B cell (primary cell): ENCODE results near the gene NELL1. TPM values are rescaled to one million over a fixed set of nuclear protein-coding genes. Genes with fewer than 3 reads are reported as not detected.
A peak's percentile ranks its signal among the peaks of the same experiment; 100 is the strongest.

Experiments
- ATAC-seq: fragments of 200-7000 bp; cut with Tn5 transposase; one replicate; pipeline ENCODE4 v1.10.0; 2021; ENCODE audit warnings: low read depth, mild to moderate bottlenecking, moderate number of reproducible peaks, moderate library complexity
- CTCF ChIA-PET: fragments of 350-600 bp; sonication (Branson Sonifier 250); formaldehyde crosslinking; loops from one replicate; lab custom pipeline; 2021; ENCODE audit warnings: antibody characterized with exemption, inconsistent platforms; lab: Charles Lee
- POLR2A ChIA-PET: fragments of 350-600 bp; sonication (Branson Sonifier 250); formaldehyde crosslinking; loops from one replicate; lab custom pipeline; 2021; ENCODE audit warnings: antibody characterized with exemption; lab: Charles Lee
- DNase-seq: peaks from one replicate; pipeline ENCODE4 v3.0.0; 2013
- H2AFZ ChIP-seq: 2 replicates; pipeline ENCODE4 v1.6.1; 2012; ENCODE audit warnings: mild to moderate bottlenecking, low read depth, low read length; ENCODE audit not compliant: insufficient read depth, poor library complexity, severe bottlenecking
- H3K27ac ChIP-seq, 2 donors: 1 replicate in 1 of 2; 2 replicates in 1 of 2; pipeline ENCODE4 v1.5.1; 2012 to 2013; ENCODE audit warnings: low read length in 2 of 2, mild to moderate bottlenecking in 2 of 2, moderate library complexity in 1 of 2
- H3K27me3 ChIP-seq, 4 experiments: fragments of 200-600 bp in 1 of 4; sonication (generic) in 1 of 4; replicated peaks in 1 of 4; 1 replicate in 2 of 4; 2 replicates in 2 of 4; pipeline versions ENCODE4 v1.6.1 to v1.7.0; 2013 to 2016; ENCODE audit warnings: low read length in 3 of 4, mild to moderate bottlenecking in 2 of 4, mixed read lengths in 1 of 4, moderate library complexity in 1 of 4; ENCODE audit not compliant: insufficient read depth in 4 of 4, control insufficient read depth in 3 of 4; ENCODE audit errors: control extremely low read depth in 1 of 4
- H3K36me3 ChIP-seq, 2 experiments: replicated peaks in 1 of 2; 1 replicate in 1 of 2; 2 replicates in 1 of 2; pipeline versions ENCODE4 v1.6.1 to v1.7.1; 2013; ENCODE audit warnings: low read length in 1 of 2; ENCODE audit not compliant: insufficient read depth in 2 of 2, control insufficient read depth in 1 of 2; ENCODE audit errors: control extremely low read depth in 1 of 2, extremely low read depth in 1 of 2
- H3K4me1 ChIP-seq, 2 donors: fragments of 200-600 bp in 1 of 2; sonication (generic) in 1 of 2; 1 replicate in 1 of 2; 2 replicates in 1 of 2; pipeline versions ENCODE4 v1.5.1 to v1.6.1; 2013 to 2017; ENCODE audit warnings: low read length in 2 of 2; ENCODE audit not compliant: control insufficient read depth in 2 of 2, insufficient read depth in 2 of 2
- H3K4me2 ChIP-seq: replicated peaks from 2 replicates; pipeline ENCODE3; 2012; ENCODE audit warnings: mild to moderate bottlenecking, low read depth, low read length; ENCODE audit not compliant: poor library complexity, severe bottlenecking
- H3K4me3 ChIP-seq, 5 experiments: fragments of 200-600 bp in 1 of 5; sonication (generic) in 1 of 5; 1 replicate in 3 of 5; 2 replicates in 2 of 5; pipeline versions ENCODE4 v1.5.1 to v1.7.0; 2011 to 2016; ENCODE audit warnings: low read length in 4 of 5, mild to moderate bottlenecking in 4 of 5, low read depth in 2 of 5, control low read depth in 1 of 5, moderate library complexity in 1 of 5; ENCODE audit not compliant: insufficient read depth in 1 of 5; ENCODE audit errors: control extremely low read depth in 1 of 5, extremely low read depth in 1 of 5
- H3K79me2 ChIP-seq: fragments of 200-600 bp; sonication (generic); one replicate; pipeline ENCODE4 v1.6.0; 2016; ENCODE audit warnings: low read length; ENCODE audit not compliant: control insufficient read depth, insufficient read depth
- H3K9ac ChIP-seq: fragments of 200-600 bp; sonication (generic); 2 replicates; pipeline ENCODE4 v1.6.1; 2017; ENCODE audit warnings: mild to moderate bottlenecking, low read length, moderate library complexity
- H3K9me3 ChIP-seq, 3 donors: one replicate each; pipeline versions ENCODE4 v1.6.1 to v1.7.1; 2013; ENCODE audit warnings: low read length in 2 of 3; ENCODE audit not compliant: control insufficient read depth in 2 of 3, insufficient read depth in 1 of 3; ENCODE audit errors: control extremely low read depth in 1 of 3
- H4K20me1 ChIP-seq: 2 replicates; pipeline ENCODE4 v1.6.0; 2012; ENCODE audit warnings: mild to moderate bottlenecking, low read length; ENCODE audit not compliant: insufficient read depth, control insufficient read depth, poor library complexity, severe bottlenecking
- H3K27ac Mint-ChIP-seq: one replicate; pipeline ENCODE4 v1.8.0; 2021; ENCODE audit warnings: mixed read lengths
- H3K27me3 Mint-ChIP-seq: one replicate; pipeline ENCODE4 v1.8.0; 2021; ENCODE audit warnings: mixed read lengths
- H3K4me1 Mint-ChIP-seq: one replicate; pipeline ENCODE4 v1.8.0; 2021; ENCODE audit warnings: mixed read lengths
- H3K4me3 Mint-ChIP-seq: one replicate; pipeline ENCODE4 v1.8.0; 2021; ENCODE audit warnings: mixed read lengths
- H3K9me3 Mint-ChIP-seq: one replicate; pipeline ENCODE4 v1.8.0; 2022; ENCODE audit warnings: mixed read lengths; ENCODE audit not compliant: insufficient read depth
- EZH2 ChIP-seq: IDR thresholded peaks from 2 replicates; pipeline ENCODE4 v1.6.1; 2012; ENCODE audit warnings: borderline replicate concordance, low read depth, mild to moderate bottlenecking, moderate library complexity, low read length; ENCODE audit not compliant: insufficient read depth, poor library complexity, severe bottlenecking
- WGBS: methylation state at CpG from one replicate; pipeline ENCODE4 v1.1.5; 2013; ENCODE audit warnings: missing lambda C conversion rate; ENCODE audit not compliant: insufficient coverage; 5-methylcytosine and 5-hydroxymethylcytosine counted together
- intact Hi-C: fragments of 100-400 bp; cut with micrococcal nuclease; formaldehyde crosslinking; loops from one replicate; pipeline ENCODE4 v1.10.0; 2022
- polyA plus RNA-seq: library from polyadenylated mRNA; depleted of rRNA; stranded (reverse); fragments of >200 nt; gene quantifications from 2 replicates; pipeline ENCODE4 v1.2.3, GENCODE V29; 2012
- total RNA-seq, 2 donors: library from RNA; stranded (reverse); fragments of 120-200 nt in 1 of 2; gene quantifications; 1 replicate in 1 of 2; 2 replicates in 1 of 2; pipeline versions ENCODE4 v1.2.3 to v1.2.4, GENCODE V29; 2013 to 2022
- TF ChIP-seq, protein P1 (sequence below): fragments of 200-600 bp; IDR thresholded peaks from one replicate; pipeline ENCODE4 v1.8.0; 2022; ENCODE audit warnings: antibody characterized with exemption, mild to moderate bottlenecking

The NELL1 gene
- total and polyA plus RNA-seq, 2 donors (not counting 1 experiment from before 2014, with no cell fraction given), result not detected

DNA sequence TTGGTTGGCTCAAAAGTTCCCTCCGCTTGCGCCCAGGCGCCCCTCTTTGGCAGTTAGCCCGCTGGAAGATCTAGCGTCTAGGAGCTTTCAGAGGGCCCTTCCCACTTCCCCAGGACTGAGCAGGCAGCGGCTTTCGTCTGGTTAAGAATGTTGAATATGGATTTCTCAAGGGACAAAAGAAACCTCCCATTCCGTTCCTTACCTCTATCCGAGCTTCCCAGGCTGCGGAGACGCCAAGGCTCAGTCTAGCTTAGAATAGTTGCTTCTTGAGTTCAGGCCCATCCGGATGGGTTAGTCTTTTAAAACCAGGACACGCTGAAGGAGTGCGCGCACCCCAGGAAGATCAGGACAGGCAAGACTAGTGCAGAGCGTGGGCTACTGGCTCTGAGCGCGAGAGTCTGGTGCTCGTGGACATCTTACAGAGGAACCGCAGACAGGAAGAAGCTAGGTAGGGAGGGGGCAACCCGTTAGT lies 1.6 kb downstream of the NELL1 start:
- TF ChIP-seq, protein P1, sequence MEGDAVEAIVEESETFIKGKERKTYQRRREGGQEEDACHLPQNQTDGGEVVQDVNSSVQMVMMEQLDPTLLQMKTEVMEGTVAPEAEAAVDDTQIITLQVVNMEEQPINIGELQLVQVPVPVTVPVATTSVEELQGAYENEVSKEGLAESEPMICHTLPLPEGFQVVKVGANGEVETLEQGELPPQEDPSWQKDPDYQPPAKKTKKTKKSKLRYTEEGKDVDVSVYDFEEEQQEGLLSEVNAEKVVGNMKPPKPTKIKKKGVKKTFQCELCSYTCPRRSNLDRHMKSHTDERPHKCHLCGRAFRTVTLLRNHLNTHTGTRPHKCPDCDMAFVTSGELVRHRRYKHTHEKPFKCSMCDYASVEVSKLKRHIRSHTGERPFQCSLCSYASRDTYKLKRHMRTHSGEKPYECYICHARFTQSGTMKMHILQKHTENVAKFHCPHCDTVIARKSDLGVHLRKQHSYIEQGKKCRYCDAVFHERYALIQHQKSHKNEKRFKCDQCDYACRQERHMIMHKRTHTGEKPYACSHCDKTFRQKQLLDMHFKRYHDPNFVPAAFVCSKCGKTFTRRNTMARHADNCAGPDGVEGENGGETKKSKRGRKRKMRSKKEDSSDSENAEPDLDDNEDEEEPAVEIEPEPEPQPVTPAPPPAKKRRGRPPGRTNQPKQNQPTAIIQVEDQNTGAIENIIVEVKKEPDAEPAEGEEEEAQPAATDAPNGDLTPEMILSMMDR, result no peak
- no peak for TF ChIP-seq EZH2
- no peak overlapping the region for H3K4me2 ChIP-seq
- H2AFZ ChIP-seq, result peak overlapping the region; percentile 16
- peaks cover 0 to 57% (median 25%) of the 10 kb centered on the region in 4 experiments for H3K27me3 ChIP-seq
- H3K4me3 Mint-ChIP-seq, result no peak overlapping the region
- no peak overlapping the region for H3K4me3 ChIP-seq
- ChIA-PET CTCF (no interaction called here), POLR2A (no interaction called here)
- H3K36me3 ChIP-seq, result no peaks in the 10 kb centered on the region
- no peak overlapping the region for H3K9ac ChIP-seq
- intact Hi-C loops, result no loop called here
- H3K79me2 ChIP-seq, result no peaks in the 10 kb centered on the region
- H4K20me1 ChIP-seq, result no peaks in the 10 kb centered on the region
- 5% methylated on average over 16 of the region's 21 CpGs for WGBS
- no peak overlapping the region for H3K27ac ChIP-seq
- no peaks in the 10 kb centered on the region for H3K9me3 ChIP-seq
- no peaks in the 10 kb centered on the region for H3K9me3 Mint-ChIP-seq
- H3K4me1 ChIP-seq, result peaks cover 6 to 11% of the 10 kb centered on the region in 2 donors
- peaks cover 76% of the 10 kb centered on the region for H3K27me3 Mint-ChIP-seq
- H3K27ac Mint-ChIP-seq, result no peak overlapping the region
- peaks cover 13% of the 10 kb centered on the region for H3K4me1 Mint-ChIP-seq
- no peak for ATAC-seq
- DNase-seq, result no peak

DNA sequence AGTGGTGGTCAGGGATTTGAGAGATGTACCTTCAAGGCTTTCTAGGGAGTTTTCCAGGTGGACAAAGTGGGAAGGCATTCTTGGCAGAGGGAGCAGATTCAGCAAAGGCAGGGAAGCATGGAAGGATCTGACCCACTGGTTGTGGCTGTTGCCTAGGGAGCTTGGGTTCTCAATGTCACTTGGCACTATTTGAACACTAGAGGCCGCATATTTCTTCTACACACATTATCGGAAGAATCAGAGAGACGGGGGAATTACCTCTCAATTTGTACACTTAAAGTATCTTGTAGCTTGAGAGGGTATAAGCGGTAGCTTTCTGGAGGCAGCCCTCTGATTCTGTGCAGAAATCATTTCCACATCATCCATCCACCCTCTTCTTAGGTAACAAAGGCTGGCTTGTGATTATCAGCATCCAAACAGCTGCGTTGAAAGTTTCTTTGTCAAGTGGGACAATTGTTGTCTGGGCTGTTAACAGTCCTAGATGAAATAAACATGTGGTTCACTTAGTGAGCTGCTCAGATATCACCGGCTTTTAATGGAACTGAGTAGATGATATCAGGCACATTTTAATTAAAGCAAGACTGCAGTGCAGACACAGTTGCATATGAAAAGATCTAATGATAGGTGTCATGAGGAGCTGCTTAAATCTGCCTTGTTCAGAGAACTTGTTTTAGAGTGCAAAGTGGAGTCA lies 2.6 kb downstream of the NELL1 start:
- Histone ChIP-seq H3K36me3 (no peaks in the 10 kb centered on the region), H4K20me1 (no peaks in the 10 kb centered on the region), H3K9ac (no peak overlapping the region), H3K27me3 (peaks cover 0 to 54% (median 20%) of the 10 kb centered on the region in 4 experiments), H2AFZ (no peak overlapping the region), H3K4me1 (peaks cover 6 to 11% of the 10 kb centered on the region in 2 donors), H3K27ac (no peak overlapping the region), H3K9me3 (no peaks in the 10 kb centered on the region), H3K4me2 (no peak overlapping the region), H3K79me2 (no peaks in the 10 kb centered on the region), H3K4me3 (no peak overlapping the region)
- Mint-ChIP-seq H3K4me1 (peaks cover 13% of the 10 kb centered on the region), H3K27me3 (peaks cover 71% of the 10 kb centered on the region), H3K4me3 (no peak overlapping the region), H3K27ac (no peak overlapping the region), H3K9me3 (no peaks in the 10 kb centered on the region)
- CTCF ChIA-PET, result interaction anchor here (1.1 to 1.3 kb wide), 2 partner anchors 27 to 544 kb away, joined by 3 read pairs; no protein-coding TSS in a partner anchor
- DNase-seq, result no peak
- ATAC-seq, result no peak
- intact Hi-C loops, result no loop called here
- TF ChIP-seq, protein P1, result no peak
- TF ChIP-seq EZH2, result no peak
- POLR2A ChIA-PET, result no interaction called here
- 73% methylated on average over 1 of the region's 6 CpGs for WGBS
